K562 (cell line): ENCODE results near the gene EMC1. TPM values are rescaled to one million over a fixed set of nuclear protein-coding genes. Genes with fewer than 3 reads are reported as not detected.

ENCODE experiments used
- ATAC-seq: fragments of 200-7000 bp; cut with Tn5 transposase; 3 replicates; pipeline ENCODE4 v1.9.1; 2020; ENCODE audit warnings: moderate library complexity
- BruUV-seq: library from RNA; stranded (reverse); fragments of 400-500 nt; replicated peaks from 2 replicates; lab custom pipeline; 2021; lab: Mats Ljungman, UMichigan
- CTCF ChIA-PET: fragments of 300-600 bp; formaldehyde crosslinking; extraction: SDS; loops from one replicate; lab custom pipeline; 2021; ENCODE audit warnings: low intra/inter-chr PET ratio; lab: Yijun Ruan, JAX
- POLR2A ChIA-PET: fragments of 300-600, 350-650 bp; sonication (Branson Sonifier 250); formaldehyde crosslinking; extraction: SDS; loops from one replicate; lab custom pipeline; 2021; ENCODE audit warnings: antibody characterized with exemption, inconsistent platforms; lab: Yijun Ruan, JAX
- DNase-seq, 4 experiments: peaks; one replicate each; pipeline versions ENCODE4 v3.0.0 to v3.0.0-alpha.2; 2011 to 2018; ENCODE audit warnings: low spot score in 3 of 4, mixed read lengths in 3 of 4; ENCODE audit errors: extremely low read depth in 1 of 4
- FAIRE-seq: peaks from 2 replicates; lab custom pipeline; 2011; peaks lifted over from hg19 to GRCh38; lab: Jason Lieb, UNC
- H2AFZ ChIP-seq: 2 replicates; pipeline ENCODE4 v1.6.0; 2011; ENCODE audit warnings: low read depth, low read length, control low read depth, inconsistent platforms
- H3K27ac ChIP-seq: fragments of 200-600 bp; 3 replicates; pipeline ENCODE4 v1.8.0; 2011; ENCODE audit warnings: low read depth, mild to moderate bottlenecking, control low read depth, inconsistent platforms, low read length, moderate library complexity, mixed read lengths; ENCODE audit errors: extremely low read depth
- H3K27me3 ChIP-seq, 2 experiments: fragments of 300-600 bp in 1 of 2; 2 replicates in 1 of 2; 3 replicates in 1 of 2; pipeline versions ENCODE4 v1.6.0 to v1.8.0; 2011; ENCODE audit warnings: inconsistent platforms in 2 of 2, low read length in 2 of 2, mild to moderate bottlenecking in 1 of 2, mixed read lengths in 1 of 2, moderate library complexity in 1 of 2; ENCODE audit not compliant: control insufficient read depth in 2 of 2, insufficient read depth in 2 of 2
- H3K36me3 ChIP-seq: fragments of 300-600 bp; 3 replicates; pipeline ENCODE4 v1.8.0; 2011; ENCODE audit warnings: mild to moderate bottlenecking, low read length, inconsistent platforms; ENCODE audit not compliant: control insufficient read depth, insufficient read depth
- H3K4me1 ChIP-seq, 2 experiments: fragments of 200-600 bp in 1 of 2; replicated peaks in 1 of 2; 2 replicates in 1 of 2; 3 replicates in 1 of 2; pipeline versions ENCODE4 v1.5.1 to v1.8.0; 2011; ENCODE audit warnings: inconsistent platforms in 2 of 2, low read length in 2 of 2, mild to moderate bottlenecking in 1 of 2, mixed read lengths in 1 of 2, moderate library complexity in 1 of 2; ENCODE audit not compliant: control insufficient read depth in 2 of 2, insufficient read depth in 2 of 2
- H3K4me2 ChIP-seq: 2 replicates; pipeline ENCODE4 v1.6.1; 2011; ENCODE audit warnings: low read length, control low read depth, inconsistent platforms, mixed read lengths; ENCODE audit not compliant: insufficient read depth
- H3K4me3 ChIP-seq: fragments of 200-600 bp; sonication (generic), shearing (Covaris generic); 2 replicates; pipeline ENCODE4 v1.5.1; 2016; ENCODE audit warnings: control low read depth, inconsistent platforms
- H3K79me2 ChIP-seq: fragments of 200-600 bp; 3 replicates; pipeline ENCODE4 v1.8.0; 2011; ENCODE audit warnings: low read length, inconsistent platforms; ENCODE audit not compliant: control insufficient read depth, insufficient read depth
- H3K9ac ChIP-seq, 2 experiments: 2 replicates each; pipeline versions ENCODE4 v1.6.0 to v1.6.1; 2011; ENCODE audit warnings: low read depth in 2 of 2, low read length in 2 of 2, control low read depth in 1 of 2, inconsistent platforms in 1 of 2, mild to moderate bottlenecking in 1 of 2, mixed read lengths in 1 of 2; ENCODE audit not compliant: insufficient read depth in 1 of 2
- H3K9me1 ChIP-seq: one replicate; pipeline ENCODE4 v1.6.0; 2011; ENCODE audit warnings: inconsistent platforms, mild to moderate bottlenecking, low read length, moderate library complexity; ENCODE audit not compliant: control insufficient read depth, insufficient read depth
- H3K9me3 ChIP-seq: replicated peaks from 2 replicates; pipeline ENCODE4 v1.5.1; 2011; ENCODE audit warnings: low read depth, low read length, inconsistent platforms; ENCODE audit not compliant: control insufficient read depth, insufficient read depth
- H4K20me1 ChIP-seq: replicated peaks from 2 replicates; pipeline ENCODE4 v1.6.1; 2011; ENCODE audit warnings: low read length, inconsistent platforms, mixed read lengths; ENCODE audit not compliant: control insufficient read depth, insufficient read depth
- IRF1 ChIP-seq: sonication (generic); formaldehyde crosslinking; IDR thresholded peaks from 2 replicates; pipeline ENCODE4 v1.8.0; 2022; ENCODE audit warnings: missing genetic modification reagents, mild to moderate bottlenecking, borderline replicate concordance
- POLR2G ChIP-seq: fragments of 200-400 bp; formaldehyde crosslinking; IDR thresholded peaks from 2 replicates; pipeline ENCODE4 v1.6.1; 2017; ENCODE audit warnings: low read depth, mild to moderate bottlenecking, antibody characterized with exemption, low read length, moderate library complexity
- ZBTB2 ChIP-seq: fragments of 450-650 bp; IDR thresholded peaks from 2 replicates; pipeline ENCODE4 v1.6.1; 2016; ENCODE audit warnings: antibody characterized with exemption
- ZNF175 ChIP-seq: fragments of 200-800 bp; sonication (Bioruptor generic); IDR thresholded peaks from 2 replicates; pipeline ENCODE4 v1.6.1; 2016; ENCODE audit warnings: low read depth, mild to moderate bottlenecking, missing genetic modification characterization, missing compliant biosample characterization
- WGBS: fragments of 100-300 bp; shearing (Covaris generic); methylation state at CpG from one replicate; pipeline ENCODE4 v1.1.6; 2016; ENCODE audit warnings: low coverage, mixed read lengths; ENCODE audit not compliant: insufficient coverage; ENCODE audit errors: missing lambda C conversion rate; 5-methylcytosine and 5-hydroxymethylcytosine counted together
- in situ Hi-C: fragments of 300-500 bp; cut with MboI; formaldehyde crosslinking; loops from 4 replicates; pipeline ENCODE4 v1.15.0; 2018; ENCODE audit warnings: inconsistent platforms, mixed read lengths
- intact Hi-C: fragments of 100-400 bp; cut with micrococcal nuclease; formaldehyde crosslinking; loops from 2 replicates; pipeline ENCODE4 v1.14.2; 2022
- polyA plus RNA-seq, 8 experiments: library from polyadenylated mRNA; depleted of rRNA in 4 of 8; stranded (reverse) in 5 of 8; unstranded in 3 of 8; fragments of >200 nt; fragmentation: Nextera tagmentation in 2 of 8; fragmentation: Illumina TruSeq in 1 of 8; extraction: Ambion mirVana in 2 of 8; extraction: Trizol in 1 of 8; gene quantifications; 2 replicates each; pipeline versions ENCODE4 v1.2.1 to v1.2.3, GENCODE V29; 2011 to 2014; ENCODE audit warnings: inconsistent platforms in 1 of 8, missing spikeins in 1 of 8
- total RNA-seq, 7 experiments: library from RNA; depleted of rRNA in 6 of 7; stranded (reverse); fragments of >200 nt in 6 of 7; fragmentation: Illumina TruSeq in 2 of 7; extraction: Trizol in 2 of 7; gene quantifications; 2 replicates each; pipeline versions ENCODE4 v1.2.1 to v1.2.3, GENCODE V29; 2011 to 2021; ENCODE audit warnings: low replicate concordance in 1 of 7

EMC1 gene
- total and polyA plus RNA-seq, 9 of the 15 experiments (the other 6 are each of a cell fraction or from before 2014, with no cell fraction given), result 17.8 to 88.2 (median 37.4) TPM

GRCh38 chr1:19222573-19222972, 28.8 kb downstream of the EMC1 start:
- 95% methylated on average over 11 of the region's 11 CpGs for WGBS
- H4K20me1 ChIP-seq, result no peaks in the 10 kb centered on the region
- H3K9me1 ChIP-seq, result no peaks in the 10 kb centered on the region
- no TSS peak for BruUV-seq
- no peak for ATAC-seq
- no peak overlapping the region for H3K9ac ChIP-seq
- H3K4me2 ChIP-seq, result no peak overlapping the region
- H3K9me3 ChIP-seq, result no peaks in the 10 kb centered on the region; the same call in 1 of the 2 replicates
- intact Hi-C loops (no loop called here), in situ Hi-C loops (loop anchor here (10.0 kb wide), 1 partner anchor 318 kb away; the partner anchor contains the start of gene ALDH4A1)
- no peak for FAIRE-seq
- DNase-seq, result no peak
- H3K4me1 ChIP-seq, result no peaks in the 10 kb centered on the region
- no peak overlapping the region for H2AFZ ChIP-seq
- no peak overlapping the region for H3K27ac ChIP-seq
- ChIA-PET CTCF (no interaction called here), POLR2A (interaction anchor here (1.3 to 5.1 kb wide), 5 partner anchors 10 to 29 kb away, joined by 3 to 45 read pairs (median 5); partner anchors contain the start of genes EMC1, MRTO4 and UBR4)
- no peak overlapping the region for H3K4me3 ChIP-seq
- no peak for TF ChIP-seq IRF1 (CRISPR knock-in tag)
- TF ChIP-seq ZNF175, result no peak
- TF ChIP-seq POLR2G, result peak; percentile 36; the same call in 1 of the 2 replicates
- TF ChIP-seq ZBTB2, result no peak
- peaks cover 100% of the 10 kb centered on the region for H3K36me3 ChIP-seq
- H3K79me2 ChIP-seq, result peaks cover 4% of the 10 kb centered on the region; the same call in 2 of the 3 replicates
- H3K27me3 ChIP-seq, result no peaks in the 10 kb centered on the region; a peak in 1 of 5 replicates
